GM12801 (cell line): Measurements from ENCODE around the gene NT5C1B.

ENCODE experiments used
- TF ChIP-seq, protein P1 (sequence below): IDR thresholded peaks from one replicate; pipeline ENCODE4 v1.5.1; 2011; ENCODE audit warnings: control low read depth; ENCODE audit not compliant: insufficient read length; ENCODE audit errors: extremely low read depth

Gene NT5C1B

GRCh38 chr2:18589354-18589753, at the start of gene NT5C1B:
TSS of gene NT5C1B (minus strand) at chr2:18589569. CDS start at chr2:18589468, 101 bp downstream.
- TF ChIP-seq, protein P1, sequence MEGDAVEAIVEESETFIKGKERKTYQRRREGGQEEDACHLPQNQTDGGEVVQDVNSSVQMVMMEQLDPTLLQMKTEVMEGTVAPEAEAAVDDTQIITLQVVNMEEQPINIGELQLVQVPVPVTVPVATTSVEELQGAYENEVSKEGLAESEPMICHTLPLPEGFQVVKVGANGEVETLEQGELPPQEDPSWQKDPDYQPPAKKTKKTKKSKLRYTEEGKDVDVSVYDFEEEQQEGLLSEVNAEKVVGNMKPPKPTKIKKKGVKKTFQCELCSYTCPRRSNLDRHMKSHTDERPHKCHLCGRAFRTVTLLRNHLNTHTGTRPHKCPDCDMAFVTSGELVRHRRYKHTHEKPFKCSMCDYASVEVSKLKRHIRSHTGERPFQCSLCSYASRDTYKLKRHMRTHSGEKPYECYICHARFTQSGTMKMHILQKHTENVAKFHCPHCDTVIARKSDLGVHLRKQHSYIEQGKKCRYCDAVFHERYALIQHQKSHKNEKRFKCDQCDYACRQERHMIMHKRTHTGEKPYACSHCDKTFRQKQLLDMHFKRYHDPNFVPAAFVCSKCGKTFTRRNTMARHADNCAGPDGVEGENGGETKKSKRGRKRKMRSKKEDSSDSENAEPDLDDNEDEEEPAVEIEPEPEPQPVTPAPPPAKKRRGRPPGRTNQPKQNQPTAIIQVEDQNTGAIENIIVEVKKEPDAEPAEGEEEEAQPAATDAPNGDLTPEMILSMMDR = no peak

GRCh38 chr2:18637196-18637595, 47.8 kb upstream of the NT5C1B start:
- TF ChIP-seq, protein P1 = no peak

- TF ChIP-seq, protein P1 = no peak
Observed at GRCh38 chr2:18630941-18631340, 41.6 kb upstream of the NT5C1B start.

GRCh38 chr2:18630541-18630940, 41.2 kb upstream of the NT5C1B start:
- TF ChIP-seq, protein P1 = no peak

DNA sequence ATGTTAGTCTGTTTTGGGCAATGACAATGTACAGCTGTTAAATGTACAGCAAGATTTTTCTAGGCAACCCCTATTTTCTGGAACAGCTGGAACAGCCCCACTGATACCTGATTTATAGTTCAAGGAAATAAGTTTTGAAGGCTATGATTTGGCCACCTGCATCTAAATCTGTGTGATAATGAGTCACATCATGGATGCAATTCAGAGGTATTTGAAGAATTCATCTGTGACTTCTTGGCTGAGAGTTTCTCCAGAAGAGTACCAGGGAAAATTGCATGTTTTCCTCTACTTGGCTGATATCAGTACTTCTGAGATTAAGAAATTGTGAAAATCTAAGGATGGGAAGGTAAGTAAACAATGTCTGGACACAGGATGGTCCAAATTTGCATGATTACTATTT, 40.7 kb upstream of the NT5C1B start:
- TF ChIP-seq, protein P1 = no peak

- TF ChIP-seq, protein P1 = no peak
Observed at GRCh38 chr2:18626958-18627650, 37.7 kb upstream of the NT5C1B start.

- TF ChIP-seq, protein P1 = no peak
Observed at GRCh38 chr2:18626256-18626668, 36.9 kb upstream of the NT5C1B start.

DNA sequence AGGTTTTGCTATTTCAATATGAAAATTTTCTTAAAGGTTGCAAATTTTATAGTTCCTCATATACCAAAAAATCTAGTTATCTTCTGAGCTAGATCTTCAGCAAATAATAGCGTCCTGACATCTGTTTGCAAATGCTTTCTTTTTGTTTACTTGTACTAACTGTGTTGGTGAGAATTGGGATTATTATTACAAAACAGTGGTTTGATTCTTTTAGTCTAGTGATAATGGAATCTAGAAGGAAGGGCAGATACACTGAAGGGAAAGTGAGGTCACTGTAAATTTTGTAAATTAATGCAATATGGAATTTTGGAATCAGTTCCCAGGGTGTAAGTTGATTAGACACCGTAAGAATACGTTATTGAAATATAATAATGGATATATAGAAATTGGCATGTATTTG, 36.2 kb upstream of the NT5C1B start:
- TF ChIP-seq, protein P1 = no peak
